Astrocyte (in vitro differentiated cells and primary cell): ENCODE data around the gene MAPKAP1. TPM values are rescaled to one million over a fixed set of nuclear protein-coding genes. Genes with fewer than 3 reads are reported as not detected.

ENCODE experiments used
- DNase-seq: peaks from one replicate; pipeline ENCODE4 v3.0.0-alpha.2; 2010; ENCODE audit warnings: low read depth
- FAIRE-seq: peaks from 2 replicates; lab custom pipeline; 2011; peaks lifted over from hg19 to GRCh38; lab: Jason Lieb, UNC
- H2AFZ ChIP-seq: 2 replicates; pipeline ENCODE4 v1.6.0; 2012; ENCODE audit warnings: low read depth, low read length, inconsistent platforms
- H3K27ac ChIP-seq: 2 replicates; pipeline ENCODE4 v1.5.1; 2011; ENCODE audit warnings: low read depth, low read length, inconsistent platforms
- H3K27me3 ChIP-seq: 2 replicates; pipeline ENCODE4 v1.6.0; 2011; ENCODE audit warnings: low read length, inconsistent platforms; ENCODE audit not compliant: insufficient read depth
- H3K36me3 ChIP-seq: 2 replicates; pipeline ENCODE4 v1.5.1; 2011; ENCODE audit warnings: low read length, inconsistent platforms; ENCODE audit not compliant: insufficient read depth
- H3K4me1 ChIP-seq: 2 replicates; pipeline ENCODE4 v1.5.1; 2011; ENCODE audit warnings: low read length, inconsistent platforms; ENCODE audit not compliant: insufficient read depth
- H3K4me2 ChIP-seq: 2 replicates; pipeline ENCODE4 v1.6.0; 2012; ENCODE audit warnings: low read length, inconsistent platforms
- H3K4me3 ChIP-seq: 2 replicates; pipeline ENCODE4 v1.5.1; 2011; ENCODE audit warnings: low read depth, mild to moderate bottlenecking, low read length, inconsistent platforms; ENCODE audit not compliant: insufficient read depth
- H3K79me2 ChIP-seq: 2 replicates; pipeline ENCODE4 v1.6.0; 2012; ENCODE audit warnings: mild to moderate bottlenecking, low read length, inconsistent platforms; ENCODE audit not compliant: insufficient read depth
- H3K9ac ChIP-seq: 2 replicates; pipeline ENCODE4 v1.6.0; 2012; ENCODE audit warnings: mild to moderate bottlenecking, low read length, inconsistent platforms
- H3K9me3 ChIP-seq: 2 replicates; pipeline ENCODE4 v1.5.1; 2012; ENCODE audit warnings: low read depth, mild to moderate bottlenecking, low read length, inconsistent platforms; ENCODE audit not compliant: insufficient read depth
- H4K20me1 ChIP-seq: 2 replicates; pipeline ENCODE4 v1.6.0; 2012; ENCODE audit warnings: low read length, inconsistent platforms; ENCODE audit not compliant: insufficient read depth
- H3K27ac Mint-ChIP-seq: one replicate; pipeline ENCODE4 v1.8.0; 2021; ENCODE audit warnings: mild to moderate bottlenecking, mixed read lengths; ENCODE audit not compliant: unreplicated experiment
- H3K27me3 Mint-ChIP-seq: one replicate; pipeline ENCODE4 v1.8.0; 2021; ENCODE audit warnings: low read depth, mixed read lengths; ENCODE audit not compliant: unreplicated experiment
- H3K36me3 Mint-ChIP-seq: one replicate; pipeline ENCODE4 v1.8.0; 2021; ENCODE audit warnings: low read depth, mixed read lengths; ENCODE audit not compliant: unreplicated experiment
- H3K4me1 Mint-ChIP-seq: one replicate; pipeline ENCODE4 v1.8.0; 2021; ENCODE audit warnings: low read depth, mixed read lengths; ENCODE audit not compliant: unreplicated experiment
- H3K4me3 Mint-ChIP-seq: one replicate; pipeline ENCODE4 v1.8.0; 2021; ENCODE audit warnings: mild to moderate bottlenecking, moderate library complexity, mixed read lengths; ENCODE audit not compliant: unreplicated experiment
- H3K9me3 Mint-ChIP-seq: one replicate; pipeline ENCODE4 v1.8.0; 2021; ENCODE audit warnings: mild to moderate bottlenecking, mixed read lengths; ENCODE audit not compliant: unreplicated experiment
- CTCF ChIP-seq: IDR thresholded peaks from 2 replicates; pipeline ENCODE4 v1.5.1; 2011; ENCODE audit warnings: low read depth, mild to moderate bottlenecking, inconsistent platforms, low read length, moderate library complexity; ENCODE audit not compliant: insufficient read depth
- EZH2 ChIP-seq: IDR thresholded peaks from 2 replicates; pipeline ENCODE4 v1.6.1; 2012; ENCODE audit warnings: mild to moderate bottlenecking, low read length, inconsistent platforms; ENCODE audit not compliant: insufficient read depth
- total RNA-seq: library from RNA; stranded (reverse); gene quantifications from 2 replicates; pipeline ENCODE4 v1.2.1, GENCODE V29; 2021

MAPKAP1 gene
- total RNA-seq, 1 donor from 2014 or later: 109 TPM

- H3K36me3 ChIP-seq: peaks cover 3% of the 10 kb centered on the region
Measured at GRCh38 chr9:125434986-125435775, 271.8 kb downstream of the MAPKAP1 start.

GRCh38 chr9:125433461-125434011 is 273.5 kb downstream of the MAPKAP1 start:
- H3K4me3 ChIP-seq: no peak overlapping the region
- H3K27ac ChIP-seq: no peak overlapping the region
- Mint-ChIP-seq H3K36me3 (peaks cover 5% of the 10 kb centered on the region), H3K4me1 (no peaks in the 10 kb centered on the region), H3K9me3 (no peaks in the 10 kb centered on the region), H3K27me3 (peaks cover 4% of the 10 kb centered on the region), H3K27ac (no peak overlapping the region), H3K4me3 (no peak overlapping the region)
- H3K36me3 ChIP-seq: no peaks in the 10 kb centered on the region
- no peak overlapping the region for H3K4me2 ChIP-seq
- no peak overlapping the region for H3K9ac ChIP-seq
- H2AFZ ChIP-seq: no peak overlapping the region
- TF ChIP-seq EZH2: no peak
- DNase-seq (no peak), FAIRE-seq (no peak)
- no peaks in the 10 kb centered on the region for H3K79me2 ChIP-seq
- no peaks in the 10 kb centered on the region for H3K4me1 ChIP-seq
- no peaks in the 10 kb centered on the region for H3K9me3 ChIP-seq
- no peaks in the 10 kb centered on the region for H3K27me3 ChIP-seq
- H4K20me1 ChIP-seq: no peaks in the 10 kb centered on the region

More at GRCh38 chr9:125434986-125435775, 271.8 kb downstream of the MAPKAP1 start:
- Histone ChIP-seq H3K79me2 (no peaks in the 10 kb centered on the region), H3K9me3 (no peaks in the 10 kb centered on the region), H2AFZ (no peak overlapping the region), H3K4me3 (no peak overlapping the region), H3K27ac (no peak overlapping the region), H3K4me2 (no peak overlapping the region), H3K9ac (no peak overlapping the region), H3K27me3 (no peaks in the 10 kb centered on the region), H3K4me1 (no peaks in the 10 kb centered on the region), H4K20me1 (no peaks in the 10 kb centered on the region)
- Mint-ChIP-seq H3K4me3 (no peak overlapping the region), H3K27ac (no peak overlapping the region), H3K9me3 (no peaks in the 10 kb centered on the region), H3K4me1 (no peaks in the 10 kb centered on the region), H3K27me3 (peaks cover 4% of the 10 kb centered on the region), H3K36me3 (peaks cover 7% of the 10 kb centered on the region)
- TF ChIP-seq CTCF (no peak), EZH2 (no peak)
- FAIRE-seq: no peak
- DNase-seq: no peak

- H3K4me3 Mint-ChIP-seq: no peak overlapping the region
- H3K27ac ChIP-seq: no peak overlapping the region
- no peaks in the 10 kb centered on the region for H3K9me3 Mint-ChIP-seq
- H3K4me3 ChIP-seq: no peak overlapping the region
- no peaks in the 10 kb centered on the region for H4K20me1 ChIP-seq
- H3K4me1 Mint-ChIP-seq: no peaks in the 10 kb centered on the region
- TF ChIP-seq CTCF: no peak
- TF ChIP-seq EZH2: no peak
- no peaks in the 10 kb centered on the region for H3K79me2 ChIP-seq
- DNase-seq (no peak), FAIRE-seq (no peak)
- H3K27me3 Mint-ChIP-seq: peaks cover 4% of the 10 kb centered on the region
- no peaks in the 10 kb centered on the region for H3K27me3 ChIP-seq
- H3K9me3 ChIP-seq: no peaks in the 10 kb centered on the region
- H3K27ac Mint-ChIP-seq: no peak overlapping the region
- H3K9ac ChIP-seq: no peak overlapping the region
- H3K4me1 ChIP-seq: no peaks in the 10 kb centered on the region
- H2AFZ ChIP-seq: no peak overlapping the region
- no peaks in the 10 kb centered on the region for H3K36me3 ChIP-seq
- no peak overlapping the region for H3K4me2 ChIP-seq
- H3K36me3 Mint-ChIP-seq: peaks cover 5% of the 10 kb centered on the region
Measured at GRCh38 chr9:125432715-125433385, 274.2 kb downstream of the MAPKAP1 start.
